Mesenchymal stem cell (in vitro differentiated cells and primary cell): Measurements from ENCODE around the gene COX10.

ENCODE experiments used
- DNase-seq: peaks from one replicate; pipeline ENCODE4 v3.0.0-alpha.2; 2013
- H2AFZ ChIP-seq: one replicate; pipeline ENCODE4 v1.6.1; 2013; ENCODE audit warnings: low read depth, mild to moderate bottlenecking, control low read depth, inconsistent platforms, low read length, moderate library complexity
- H2AK5ac ChIP-seq: 2 replicates; pipeline ENCODE4 v1.6.1; 2013; ENCODE audit warnings: low read length, moderate library complexity, mild to moderate bottlenecking, inconsistent platforms; ENCODE audit not compliant: severe bottlenecking
- H2BK120ac ChIP-seq: one replicate; pipeline ENCODE4 v1.6.1; 2013; ENCODE audit warnings: low read depth, mild to moderate bottlenecking, inconsistent platforms, low read length, moderate library complexity
- H2BK12ac ChIP-seq, 2 experiments: one replicate each; pipeline ENCODE4 v1.6.1; 2013; ENCODE audit warnings: inconsistent platforms in 2 of 2, low read length in 2 of 2, mild to moderate bottlenecking in 2 of 2, moderate library complexity in 2 of 2, control low read depth in 1 of 2
- H2BK15ac ChIP-seq: one replicate; pipeline ENCODE4 v1.6.1; 2013; ENCODE audit warnings: mild to moderate bottlenecking, low read depth, inconsistent platforms; ENCODE audit not compliant: poor library complexity, severe bottlenecking
- H2BK5ac ChIP-seq: 2 replicates; pipeline ENCODE4 v1.6.1; 2013; ENCODE audit warnings: low read depth, mild to moderate bottlenecking, low read length, control low read depth, inconsistent platforms; ENCODE audit not compliant: poor library complexity, severe bottlenecking
- H3K14ac ChIP-seq, 2 experiments: one replicate each; pipeline ENCODE4 v1.6.1; 2013; ENCODE audit warnings: inconsistent platforms in 2 of 2, low read length in 2 of 2, control low read depth in 1 of 2, mild to moderate bottlenecking in 1 of 2, moderate library complexity in 1 of 2
- H3K18ac ChIP-seq, 2 experiments: one replicate each; pipeline ENCODE4 v1.6.1; 2013; ENCODE audit warnings: inconsistent platforms in 2 of 2, low read length in 2 of 2, control low read depth in 1 of 2, low read depth in 1 of 2, mild to moderate bottlenecking in 1 of 2
- H3K23ac ChIP-seq, 2 experiments: one replicate each; pipeline ENCODE4 v1.6.1; 2013; ENCODE audit warnings: inconsistent platforms in 2 of 2, low read length in 2 of 2, mild to moderate bottlenecking in 2 of 2, moderate library complexity in 2 of 2, control low read depth in 1 of 2
- H3K27ac ChIP-seq: 2 replicates; pipeline ENCODE4 v1.5.1; 2013; ENCODE audit warnings: mild to moderate bottlenecking, moderate library complexity, low read length, control low read depth, inconsistent platforms; ENCODE audit not compliant: poor library complexity, severe bottlenecking
- H3K27me3 ChIP-seq, 2 experiments: 2 replicates each; pipeline versions ENCODE4 v1.6.1 to v1.7.0; 2013; ENCODE audit warnings: low read length in 2 of 2, mild to moderate bottlenecking in 2 of 2, moderate library complexity in 2 of 2, control low read depth in 1 of 2, inconsistent platforms in 1 of 2; ENCODE audit not compliant: control insufficient read depth in 1 of 2, insufficient read depth in 1 of 2
- H3K36me3 ChIP-seq, 2 experiments: 2 replicates each; pipeline versions ENCODE4 v1.6.1 to v1.7.0; 2013; ENCODE audit warnings: low read length in 2 of 2, control low read depth in 1 of 2, inconsistent platforms in 1 of 2, low read depth in 1 of 2, mild to moderate bottlenecking in 1 of 2; ENCODE audit not compliant: insufficient read depth in 2 of 2, control insufficient read depth in 1 of 2
- H3K4ac ChIP-seq, 2 experiments: one replicate each; pipeline ENCODE4 v1.6.1; 2013; ENCODE audit warnings: inconsistent platforms in 2 of 2, low read length in 2 of 2, mild to moderate bottlenecking in 2 of 2, moderate library complexity in 2 of 2, control low read depth in 1 of 2, low read depth in 1 of 2
- H3K4me1 ChIP-seq: 2 replicates; pipeline ENCODE4 v1.6.1; 2013; ENCODE audit warnings: low read depth, low read length, control low read depth; ENCODE audit not compliant: control insufficient read depth, insufficient read depth
- H3K4me2 ChIP-seq: 2 replicates; pipeline ENCODE4 v1.6.1; 2013; ENCODE audit warnings: low read length, mild to moderate bottlenecking, inconsistent platforms; ENCODE audit not compliant: poor library complexity, severe bottlenecking
- H3K4me3 ChIP-seq, 2 experiments: 2 replicates each; pipeline versions ENCODE4 v1.5.1 to v1.7.0; 2013; ENCODE audit warnings: low read length in 2 of 2, mild to moderate bottlenecking in 2 of 2, control low read depth in 1 of 2, low read depth in 1 of 2; ENCODE audit not compliant: insufficient read depth in 1 of 2
- H3K79me1 ChIP-seq: replicated peaks from 2 replicates; pipeline ENCODE4 v1.6.1; 2013; ENCODE audit warnings: mild to moderate bottlenecking, control low read depth, low read length, inconsistent platforms; ENCODE audit not compliant: poor library complexity, severe bottlenecking
- H3K9ac ChIP-seq: 2 replicates; pipeline ENCODE4 v1.7.0; 2013; ENCODE audit warnings: mild to moderate bottlenecking, low read length, moderate library complexity
- H3K9me3 ChIP-seq: 2 replicates; pipeline ENCODE4 v1.7.0; 2013; ENCODE audit warnings: mild to moderate bottlenecking, low read length; ENCODE audit not compliant: control insufficient read depth
- H4K8ac ChIP-seq: one replicate; pipeline ENCODE4 v1.6.1; 2013; ENCODE audit warnings: inconsistent platforms, mild to moderate bottlenecking, low read length, moderate library complexity
- H4K91ac ChIP-seq: one replicate; pipeline ENCODE4 v1.6.1; 2013; ENCODE audit warnings: mild to moderate bottlenecking, low read length, inconsistent platforms
- WGBS: methylation state at CpG from one replicate; pipeline ENCODE4 v1.1.7; 2013; ENCODE audit warnings: mixed read lengths; 5-methylcytosine and 5-hydroxymethylcytosine counted together

The COX10 gene

GRCh38 chr17:14080847-14081251, 11.5 kb downstream of the COX10 start:
- H3K27me3 ChIP-seq, result no peaks in the 10 kb centered on the region
- H2BK120ac ChIP-seq, result no peak overlapping the region
- no peak overlapping the region for H4K91ac ChIP-seq
- H3K23ac ChIP-seq, result no peak overlapping the region
- no peak overlapping the region for H2AFZ ChIP-seq
- no peak overlapping the region for H2AK5ac ChIP-seq
- DNase-seq, result peak; percentile 55
- H3K18ac ChIP-seq, result no peak overlapping the region
- no peak overlapping the region for H3K27ac ChIP-seq
- 68% methylated on average over 4 of the region's 4 CpGs for WGBS
- H3K4ac ChIP-seq, result no peak overlapping the region
- no peak overlapping the region for H2BK12ac ChIP-seq
- H3K4me1 ChIP-seq, result no peaks in the 10 kb centered on the region
- no peak overlapping the region for H3K14ac ChIP-seq
- no peak overlapping the region for H2BK5ac ChIP-seq
- peaks cover 9 to 37% of the 10 kb centered on the region in 2 experiments for H3K36me3 ChIP-seq
- no peak overlapping the region for H3K4me3 ChIP-seq
- no peaks in the 10 kb centered on the region for H3K9me3 ChIP-seq
- H3K4me2 ChIP-seq, result no peak overlapping the region
- no peak overlapping the region for H4K8ac ChIP-seq
- no peak overlapping the region for H3K9ac ChIP-seq
- H3K79me1 ChIP-seq, result peaks cover 21% of the 10 kb centered on the region
- H2BK15ac ChIP-seq, result no peak overlapping the region

- WGBS, result 99% methylated on average over 8 of the region's 8 CpGs
- no peak overlapping the region for H3K9ac ChIP-seq
- H3K9me3 ChIP-seq, result no peaks in the 10 kb centered on the region
Observed at GRCh38 chr17:14082848-14083247, 13.5 kb downstream of the COX10 start.

GRCh38 chr17:14084955-14085354, 15.7 kb downstream of the COX10 start:
- peaks cover 23% of the 10 kb centered on the region for H3K79me1 ChIP-seq
- no peak overlapping the region for H3K9ac ChIP-seq
- H2AK5ac ChIP-seq, result no peak overlapping the region
- H2AFZ ChIP-seq, result no peak overlapping the region
- H3K18ac ChIP-seq, result no peak overlapping the region
- H3K36me3 ChIP-seq, result peaks cover 3 to 7% of the 10 kb centered on the region in 2 experiments
- WGBS, result 94% methylated on average over 1 of the region's 2 CpGs
- H3K27me3 ChIP-seq, result no peaks in the 10 kb centered on the region
- no peak overlapping the region for H3K4me3 ChIP-seq
- DNase-seq, result no peak
- no peak overlapping the region for H4K91ac ChIP-seq
- H3K4me1 ChIP-seq, result no peaks in the 10 kb centered on the region
- no peak overlapping the region for H3K14ac ChIP-seq
- H3K23ac ChIP-seq, result no peak overlapping the region
- H2BK120ac ChIP-seq, result no peak overlapping the region
- H3K4ac ChIP-seq, result no peak overlapping the region
- H3K27ac ChIP-seq, result no peak overlapping the region
- no peak overlapping the region for H4K8ac ChIP-seq
- H2BK12ac ChIP-seq, result no peak overlapping the region
- no peak overlapping the region for H3K4me2 ChIP-seq
- no peak overlapping the region for H2BK5ac ChIP-seq
- no peaks in the 10 kb centered on the region for H3K9me3 ChIP-seq
- no peak overlapping the region for H2BK15ac ChIP-seq

More at GRCh38 chr17:14082848-14083247, 13.5 kb downstream of the COX10 start:
- Histone ChIP-seq H3K14ac (no peak overlapping the region), H3K36me3 (peaks cover 7 to 19% of the 10 kb centered on the region in 2 experiments), H3K23ac (no peak overlapping the region), H2BK12ac (no peak overlapping the region), H3K27ac (no peak overlapping the region), H4K8ac (no peak overlapping the region), H3K4ac (no peak overlapping the region), H2BK15ac (no peak overlapping the region), H2AFZ (no peak overlapping the region), H2BK5ac (no peak overlapping the region), H3K4me2 (no peak overlapping the region), H3K4me1 (no peaks in the 10 kb centered on the region), H4K91ac (no peak overlapping the region), H2AK5ac (no peak overlapping the region), H3K79me1 (peaks cover 22% of the 10 kb centered on the region), H3K4me3 (no peak overlapping the region), H2BK120ac (no peak overlapping the region), H3K27me3 (no peaks in the 10 kb centered on the region), H3K18ac (no peak overlapping the region)
- DNase-seq, result no peak

GRCh38 chr17:14086189-14086588, 16.9 kb downstream of the COX10 start:
- no peak overlapping the region for H2BK12ac ChIP-seq
- H3K18ac ChIP-seq, result no peak overlapping the region
- H3K4me2 ChIP-seq, result no peak overlapping the region
- H3K4me3 ChIP-seq, result no peak overlapping the region
- no peak overlapping the region for H2AFZ ChIP-seq
- H2AK5ac ChIP-seq, result no peak overlapping the region
- no peak for DNase-seq
- H3K9me3 ChIP-seq, result no peaks in the 10 kb centered on the region
- H4K8ac ChIP-seq, result no peak overlapping the region
- H3K79me1 ChIP-seq, result peaks cover 22% of the 10 kb centered on the region
- H3K27me3 ChIP-seq, result no peaks in the 10 kb centered on the region
- no peak overlapping the region for H2BK120ac ChIP-seq
- no peak overlapping the region for H2BK15ac ChIP-seq
- no peak overlapping the region for H4K91ac ChIP-seq
- no peaks in the 10 kb centered on the region for H3K4me1 ChIP-seq
- H3K14ac ChIP-seq, result no peak overlapping the region
- no peak overlapping the region for H3K9ac ChIP-seq
- H2BK5ac ChIP-seq, result no peak overlapping the region
- H3K23ac ChIP-seq, result no peak overlapping the region
- peaks cover 3 to 7% of the 10 kb centered on the region in 2 experiments for H3K36me3 ChIP-seq
- H3K4ac ChIP-seq, result no peak overlapping the region
- WGBS, result no CpG with 5 or more reads among the region's 2 CpGs
- H3K27ac ChIP-seq, result no peak overlapping the region
